Endothelial cell of umbilical vein (primary cell): Measurements from ENCODE around the gene SMIM17. TPM values are rescaled to one million over a fixed set of nuclear protein-coding genes. Genes with fewer than 3 reads are reported as not detected.

Experiments used
- BruUV-seq: library from RNA; stranded (reverse); fragments of 400-500 nt; replicated peaks from 2 replicates; lab custom pipeline; 2021; lab: Mats Ljungman, UMichigan
- CTCF ChIA-PET: fragments of 300-600, 350-600 bp; sonication (Branson Sonifier 250); formaldehyde crosslinking; loops from one replicate; lab custom pipeline; 2021; ENCODE audit warnings: antibody characterized with exemption, inconsistent platforms; lab: Charles Lee
- POLR2A ChIA-PET: fragments of 300-600, 350-600 bp; sonication (Branson Sonifier 250); formaldehyde crosslinking; loops from one replicate; lab custom pipeline; 2021; ENCODE audit warnings: antibody characterized with exemption, inconsistent platforms; lab: Charles Lee
- DNase-seq: peaks from one replicate; pipeline ENCODE4 v3.0.0-alpha.2; 2011; ENCODE audit warnings: low read depth, low spot score
- FAIRE-seq: peaks from 2 replicates; lab custom pipeline; 2011; peaks lifted over from hg19 to GRCh38; lab: Jason Lieb, UNC
- H2AFZ ChIP-seq: 2 replicates; pipeline ENCODE4 v1.6.0; 2012; ENCODE audit warnings: low read depth, low read length, control low read depth, inconsistent platforms
- H3K27ac ChIP-seq: 2 replicates; pipeline ENCODE4 v1.5.1; 2011; ENCODE audit warnings: low read depth, mild to moderate bottlenecking, control low read depth, low read length, moderate library complexity; ENCODE audit not compliant: insufficient read depth
- H3K27me3 ChIP-seq, 2 experiments: 2 replicates each; pipeline versions ENCODE4 v1.6.0 to v1.6.1; 2011; ENCODE audit warnings: low read length in 2 of 2, mixed read lengths in 1 of 2; ENCODE audit not compliant: control insufficient read depth in 2 of 2, insufficient read depth in 2 of 2
- H3K36me3 ChIP-seq, 2 experiments: 2 replicates in 1 of 2; 3 replicates in 1 of 2; pipeline ENCODE4 v1.5.1; 2011; ENCODE audit warnings: low read length in 2 of 2, mild to moderate bottlenecking in 1 of 2, moderate library complexity in 1 of 2; ENCODE audit not compliant: control insufficient read depth in 2 of 2, insufficient read depth in 2 of 2; ENCODE audit errors: extremely low read depth in 1 of 2
- H3K4me1 ChIP-seq: 3 replicates; pipeline ENCODE4 v1.5.1; 2011; ENCODE audit warnings: mild to moderate bottlenecking, low read length; ENCODE audit not compliant: control insufficient read depth, insufficient read depth; ENCODE audit errors: extremely low read depth
- H3K4me2 ChIP-seq: 2 replicates; pipeline ENCODE4 v1.6.1; 2011; ENCODE audit warnings: low read length, control low read depth, mixed read lengths; ENCODE audit not compliant: insufficient read depth
- H3K4me3 ChIP-seq, 3 experiments: fragments of 200-600 bp in 1 of 3; sonication (generic), shearing (Covaris generic) in 1 of 3; replicated peaks in 1 of 3; 2 replicates each; pipeline ENCODE4 v1.5.1; 2011 to 2016; ENCODE audit warnings: control low read depth in 3 of 3, low read length in 3 of 3, mild to moderate bottlenecking in 2 of 3, inconsistent platforms in 1 of 3, low read depth in 1 of 3, moderate library complexity in 1 of 3; ENCODE audit not compliant: insufficient read depth in 1 of 3
- H3K79me2 ChIP-seq: 2 replicates; pipeline ENCODE4 v1.6.0; 2012; ENCODE audit warnings: low read length, inconsistent platforms; ENCODE audit not compliant: control insufficient read depth, insufficient read depth
- H3K9ac ChIP-seq: replicated peaks from 2 replicates; pipeline ENCODE3; 2011; ENCODE audit warnings: low read length, control low read depth; ENCODE audit not compliant: insufficient read depth; ENCODE audit errors: extremely low read depth
- H3K9me1 ChIP-seq: replicated peaks from 3 replicates; pipeline ENCODE4 v1.6.0; 2011; ENCODE audit warnings: mild to moderate bottlenecking, low read length; ENCODE audit not compliant: control insufficient read depth, insufficient read depth; ENCODE audit errors: extremely low read depth
- H3K9me3 ChIP-seq: replicated peaks from 2 replicates; pipeline ENCODE4 v1.5.1; 2012; ENCODE audit warnings: low read length, inconsistent platforms; ENCODE audit not compliant: control insufficient read depth, insufficient read depth
- H4K20me1 ChIP-seq: replicated peaks from 2 replicates; pipeline ENCODE3; 2011; ENCODE audit warnings: mild to moderate bottlenecking, low read length; ENCODE audit not compliant: control insufficient read depth, insufficient read depth; ENCODE audit errors: extremely low read depth
- CTCF ChIP-seq, 2 donors: IDR thresholded peaks; 1 replicate in 1 of 2; 2 replicates in 1 of 2; pipeline ENCODE4 v1.5.1; 2011; ENCODE audit warnings: low read length in 2 of 2, mild to moderate bottlenecking in 2 of 2, moderate library complexity in 2 of 2, control low read depth in 1 of 2, inconsistent platforms in 1 of 2, low read depth in 1 of 2; ENCODE audit not compliant: insufficient read depth in 1 of 2; ENCODE audit errors: extremely low read depth in 1 of 2
- EZH2 ChIP-seq: IDR thresholded peaks from 2 replicates; pipeline ENCODE4 v1.6.1; 2012; ENCODE audit warnings: borderline replicate concordance, low read depth, mild to moderate bottlenecking, moderate library complexity, low read length, inconsistent platforms; ENCODE audit not compliant: severe bottlenecking
- FOS ChIP-seq: IDR thresholded peaks from 2 replicates; pipeline ENCODE4 v1.6.1; 2011; ENCODE audit warnings: mild to moderate bottlenecking, low read length, moderate library complexity, borderline replicate concordance; ENCODE audit not compliant: insufficient read depth
- GATA2 ChIP-seq: IDR thresholded peaks from 2 replicates; pipeline ENCODE4 v1.7.0; 2011; ENCODE audit warnings: low read depth, mild to moderate bottlenecking, moderate library complexity, mixed read lengths, low read length; ENCODE audit not compliant: insufficient read length, insufficient read depth
- JUN ChIP-seq: IDR thresholded peaks from 2 replicates; pipeline ENCODE4 v1.6.1; 2011; ENCODE audit warnings: borderline replicate concordance, low read depth; ENCODE audit not compliant: insufficient read length, insufficient read depth
- MAX ChIP-seq: IDR thresholded peaks from 2 replicates; pipeline ENCODE4 v1.6.1; 2011; ENCODE audit not compliant: insufficient read depth, insufficient read length
- MYC ChIP-seq: IDR thresholded peaks from one replicate; pipeline ENCODE4 v1.6.1; 2011; ENCODE audit warnings: mild to moderate bottlenecking, low read depth, low read length
- POLR2A ChIP-seq: IDR thresholded peaks from 2 replicates; pipeline ENCODE4 v1.6.1; 2012; ENCODE audit warnings: low read depth, mild to moderate bottlenecking, control low read depth, low read length
- dilution Hi-C: fragments of 300-500 bp; cut with MboI; formaldehyde crosslinking; loops from one replicate; pipeline ENCODE4 v1.15.0; 2019; ENCODE audit warnings: low sequenced_read_pairs; ENCODE audit not compliant: extremely low pct_ligation_motif_present
- intact Hi-C: fragments of 100-400 bp; cut with micrococcal nuclease; formaldehyde crosslinking; loops from one replicate; pipeline ENCODE4 v1.10.0; 2022
- polyA plus RNA-seq, 4 experiments: library from polyadenylated mRNA; depleted of rRNA in 3 of 4; stranded (reverse) in 3 of 4; unstranded in 1 of 4; fragments of >200 nt; gene quantifications; 2 replicates each; pipeline versions ENCODE4 v1.2.1 to v1.2.3, GENCODE V29; 2011 to 2012; ENCODE audit warnings: missing spikeins in 1 of 4
- total RNA-seq: library from RNA; stranded (reverse); gene quantifications from 2 replicates; pipeline ENCODE4 v1.2.3, GENCODE V29; 2021

SMIM17 gene
- total and polyA plus RNA-seq, 2 donors (not counting 3 experiments of a cell fraction or from before 2014, with no cell fraction given) = 0.10 to 1.4 TPM

DNA sequence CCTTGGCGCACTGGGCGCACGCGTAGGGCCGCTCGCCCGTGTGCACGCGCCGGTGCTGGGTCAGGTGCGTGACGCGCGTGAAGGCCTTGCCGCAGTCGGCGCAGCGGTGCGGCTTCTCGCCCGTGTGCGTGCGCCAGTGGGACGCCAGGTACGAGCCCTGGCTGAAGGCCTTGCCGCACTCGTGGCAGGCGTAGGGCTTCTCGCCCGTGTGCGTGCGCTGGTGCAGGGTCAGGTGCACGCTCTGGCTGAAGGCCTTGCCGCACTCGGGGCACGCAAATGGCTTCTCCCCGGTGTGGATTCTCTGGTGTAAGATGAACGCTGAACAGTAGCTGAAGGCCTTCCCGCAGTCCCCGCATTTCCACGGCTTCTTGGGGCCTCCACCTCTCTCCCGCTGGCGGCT, 21.6 kb downstream of the SMIM17 start:
- H3K27me3 ChIP-seq = no peaks in the 10 kb centered on the region
- dilution Hi-C loops = no loop called here
- H3K9me1 ChIP-seq = no peaks in the 10 kb centered on the region
- no peaks in the 10 kb centered on the region for H3K79me2 ChIP-seq
- TF ChIP-seq EZH2 (no peak), MAX (no peak)
- DNase-seq = no peak
- no peak overlapping the region for H3K4me2 ChIP-seq
- ChIA-PET CTCF (no interaction called here), POLR2A (no interaction called here)
- H3K4me3 ChIP-seq = no peak overlapping the region
- no peaks in the 10 kb centered on the region for H4K20me1 ChIP-seq
- H3K9me3 ChIP-seq = peaks cover 10% of the 10 kb centered on the region
- no TSS peak for BruUV-seq
- FAIRE-seq = no peak
- H3K4me1 ChIP-seq = no peaks in the 10 kb centered on the region
- H3K36me3 ChIP-seq = no peaks in the 10 kb centered on the region
- H3K27ac ChIP-seq = no peak overlapping the region
- H2AFZ ChIP-seq = no peak overlapping the region
- no peak overlapping the region for H3K9ac ChIP-seq
- intact Hi-C loops = no loop called here

GRCh38 chr19:56667311-56667870, 24.4 kb downstream of the SMIM17 start:
- H3K9me3 ChIP-seq = peaks cover 9% of the 10 kb centered on the region
- TF ChIP-seq EZH2 = no peak
- TF ChIP-seq GATA2 = no peak
- TF ChIP-seq JUN = no peak
- no peak for TF ChIP-seq MYC
- TF ChIP-seq FOS = no peak
- no peak for TF ChIP-seq MAX
- no peak for TF ChIP-seq POLR2A
- no peak for TF ChIP-seq CTCF (IDR thresholded peaks at IDR 0.05; ENCODE audit: extremely low read depth in 1 of 2, insufficient read depth in 1 of 2, low read depth in 1 of 2, low read length in 2 of 2)
- no peak overlapping the region for H3K4me3 ChIP-seq
- intact Hi-C loops (no loop called here), dilution Hi-C loops (no loop called here)
- no peaks in the 10 kb centered on the region for H3K9me1 ChIP-seq
- no peak overlapping the region for H3K27ac ChIP-seq
- H3K9ac ChIP-seq = no peak overlapping the region
- no peaks in the 10 kb centered on the region for H3K36me3 ChIP-seq
- CTCF ChIA-PET = no interaction called here
- DNase-seq (no peak), FAIRE-seq (no peak)
- H2AFZ ChIP-seq = no peak overlapping the region
- no TSS peak for BruUV-seq
- H3K27me3 ChIP-seq = no peaks in the 10 kb centered on the region
- H3K4me1 ChIP-seq = no peaks in the 10 kb centered on the region
- no peak overlapping the region for H3K4me2 ChIP-seq
- H3K79me2 ChIP-seq = no peaks in the 10 kb centered on the region
- H4K20me1 ChIP-seq = no peaks in the 10 kb centered on the region
- POLR2A ChIA-PET = no interaction called here
